ENCODE measurements around the gene EPC1. TPM values are rescaled to one million over a fixed set of nuclear protein-coding genes. Genes with fewer than 3 reads are reported as not detected.
A peak's percentile ranks its signal among the peaks of the same experiment; 100 is the strongest.

EPC1 gene
- total and polyA plus RNA-seq, 10 donors = 16.0 to 69.2 (median 57.4) TPM

GRCh38 chr10:32329061-32329460 is 17.9 kb downstream of the EPC1 start:
- Histone ChIP-seq H3K4me3 (no peak overlapping the region), H3K4me1 (peaks cover 62 to 100% (median 93%) of the 10 kb centered on the region in 6 donors), H3K36me3 (peaks cover 0 to 5% (median 0%) of the 10 kb centered on the region in 6 donors), H3K27me3 (replicated peaks in 1 of 7) (no peaks in the 10 kb centered on the region), H3K27ac (peak overlapping the region in 1 of 8 donors; percentile 36), H3K9me3 (no peaks in the 10 kb centered on the region)
- TF ChIP-seq, protein P1, sequence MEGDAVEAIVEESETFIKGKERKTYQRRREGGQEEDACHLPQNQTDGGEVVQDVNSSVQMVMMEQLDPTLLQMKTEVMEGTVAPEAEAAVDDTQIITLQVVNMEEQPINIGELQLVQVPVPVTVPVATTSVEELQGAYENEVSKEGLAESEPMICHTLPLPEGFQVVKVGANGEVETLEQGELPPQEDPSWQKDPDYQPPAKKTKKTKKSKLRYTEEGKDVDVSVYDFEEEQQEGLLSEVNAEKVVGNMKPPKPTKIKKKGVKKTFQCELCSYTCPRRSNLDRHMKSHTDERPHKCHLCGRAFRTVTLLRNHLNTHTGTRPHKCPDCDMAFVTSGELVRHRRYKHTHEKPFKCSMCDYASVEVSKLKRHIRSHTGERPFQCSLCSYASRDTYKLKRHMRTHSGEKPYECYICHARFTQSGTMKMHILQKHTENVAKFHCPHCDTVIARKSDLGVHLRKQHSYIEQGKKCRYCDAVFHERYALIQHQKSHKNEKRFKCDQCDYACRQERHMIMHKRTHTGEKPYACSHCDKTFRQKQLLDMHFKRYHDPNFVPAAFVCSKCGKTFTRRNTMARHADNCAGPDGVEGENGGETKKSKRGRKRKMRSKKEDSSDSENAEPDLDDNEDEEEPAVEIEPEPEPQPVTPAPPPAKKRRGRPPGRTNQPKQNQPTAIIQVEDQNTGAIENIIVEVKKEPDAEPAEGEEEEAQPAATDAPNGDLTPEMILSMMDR (IDR thresholded peaks at IDR 0.05 in 8 of 11, conservative IDR thresholded peaks at IDR 0.05 in 3 of 11) = no peak
- intact Hi-C loops (cut with DNase I; ENCODE audit: low total_unique reads) = no loop called here
- WGBS, 5 donors = 83 to 100% (median 100%) methylated on average over 1 of the region's 1 CpG
- DNase-seq = no peak

GRCh38 chr10:32328499-32328898 is 18.5 kb downstream of the EPC1 start:
- 47 to 73% (median 55%) methylated on average over 3 of the region's 3 CpGs for WGBS, 5 donors
- TF ChIP-seq, protein P1 (IDR thresholded peaks at IDR 0.05 in 8 of 11, conservative IDR thresholded peaks at IDR 0.05 in 3 of 11) = no peak
- TF ChIP-seq POLR2AphosphoS5 (IDR thresholded peaks at IDR 0.05) = peak in 1 of 3 donors; percentile 36
- Histone ChIP-seq H3K4me3 (no peak overlapping the region), H3K4me1 (peaks cover 61 to 100% (median 93%) of the 10 kb centered on the region in 6 donors), H3K27me3 (replicated peaks in 1 of 7) (no peaks in the 10 kb centered on the region), H3K27ac (peak overlapping the region in 1 of 8 donors; percentile 36), H3K9me3 (no peaks in the 10 kb centered on the region), H3K36me3 (peaks cover 0 to 5% (median 0%) of the 10 kb centered on the region in 6 donors)
- no peak for DNase-seq
- intact Hi-C loops (cut with DNase I; ENCODE audit: low total_unique reads) = no loop called here

DNA sequence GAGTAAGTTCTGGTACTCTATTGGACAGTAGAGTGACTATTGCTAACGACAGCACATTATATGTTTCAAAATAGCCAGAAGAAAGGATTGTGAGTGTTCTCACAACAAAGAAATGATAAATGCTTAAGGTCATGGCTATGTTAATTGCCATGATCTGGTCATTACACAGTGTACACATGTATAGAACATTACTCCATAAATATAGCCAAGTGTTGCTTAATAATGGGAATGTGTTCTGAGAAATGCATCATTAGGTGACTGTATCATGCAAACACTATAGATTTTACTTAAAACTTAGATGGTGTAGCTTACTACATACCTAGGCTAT is 19.6 kb downstream of the EPC1 start:
- 47 to 59% (median 54%) methylated on average over 1 of the region's 1 CpG for WGBS, 5 donors

GRCh38 chr10:32326680-32327363 is 20.1 kb downstream of the EPC1 start:
- TF ChIP-seq, protein P1 (IDR thresholded peaks at IDR 0.05 in 8 of 11, conservative IDR thresholded peaks at IDR 0.05 in 3 of 11) = no peak
- TF ChIP-seq POLR2AphosphoS5 (IDR thresholded peaks at IDR 0.05) (no peak), POLR2A (IDR thresholded peaks at IDR 0.05) (no peak)
- intact Hi-C loops (cut with DNase I; ENCODE audit: low total_unique reads) = no loop called here
- WGBS, 5 donors = 53 to 64% (median 63%) methylated on average over 4 of the region's 4 CpGs
- Histone ChIP-seq H3K4me1 (peaks cover 51 to 100% (median 93%) of the 10 kb centered on the region in 6 donors), H3K9me3 (no peaks in the 10 kb centered on the region), H3K27ac (no peak overlapping the region), H3K27me3 (replicated peaks in 1 of 7) (no peaks in the 10 kb centered on the region), H3K36me3 (peaks cover 0 to 4% (median 0%) of the 10 kb centered on the region in 6 donors), H3K4me3 (no peak overlapping the region)
- DNase-seq = no peak

More for the DNA sequence above, 19.6 kb downstream of the EPC1 start:
- Histone ChIP-seq H3K4me3 (no peak overlapping the region), H3K36me3 (peaks cover 0 to 4% (median 0%) of the 10 kb centered on the region in 6 donors), H3K4me1 (peaks cover 52 to 100% (median 93%) of the 10 kb centered on the region in 6 donors), H3K9me3 (no peaks in the 10 kb centered on the region), H3K27ac (no peak overlapping the region), H3K27me3 (replicated peaks in 1 of 7) (no peaks in the 10 kb centered on the region)
- intact Hi-C loops (cut with DNase I; ENCODE audit: low total_unique reads) = no loop called here
- TF ChIP-seq, protein P1 (IDR thresholded peaks at IDR 0.05 in 8 of 11, conservative IDR thresholded peaks at IDR 0.05 in 3 of 11) = no peak
- no peak for TF ChIP-seq POLR2A (IDR thresholded peaks at IDR 0.05)
- no peak for TF ChIP-seq POLR2AphosphoS5 (IDR thresholded peaks at IDR 0.05)
- DNase-seq = no peak
